Omental fat pad (tissue), 4 donors: ENCODE data around the gene MLST8. TPM values are rescaled to one million over a fixed set of nuclear protein-coding genes. Genes with fewer than 3 reads are reported as not detected.

Experiments used
- ATAC-seq: fragments of 150-250 bp; one replicate; pipeline ENCODE4 v1.9.1; 2016; ENCODE audit warnings: mild to moderate bottlenecking, moderate library complexity; ENCODE audit not compliant: low FRiP score
- DNase-seq: peaks from one replicate; pipeline ENCODE4 v3.0.0-alpha.2; 2019; ENCODE audit warnings: low spot score
- CTCF ChIP-seq, 3 donors: fragments of 450-650 bp; IDR thresholded peaks; one replicate each; pipeline ENCODE4 v1.5.1; 2016 to 2017; ENCODE audit warnings: antibody characterized with exemption in 3 of 3, mild to moderate bottlenecking in 3 of 3, moderate library complexity in 2 of 3
- total RNA-seq, 4 donors: library from RNA; depleted of rRNA; stranded (reverse); fragments of >200 nt; gene quantifications; one replicate each; pipeline ENCODE4 v1.1.0, GENCODE V29; 2016

MLST8 gene
- total RNA-seq, 4 donors from 2014 or later: 29.8 to 44.6 (median 34.6) TPM

GRCh38 chr16:2167068-2167638 is 38.1 kb upstream of the MLST8 start:
- ATAC-seq (no peak), DNase-seq (no peak)
- TF ChIP-seq CTCF (IDR thresholded peaks at IDR 0.05): no peak

- peak; percentile 20 for ATAC-seq
- TF ChIP-seq CTCF (IDR thresholded peaks at IDR 0.05): no peak
- DNase-seq: no peak
Measured at GRCh38 chr16:2170080-2170479, 35.2 kb upstream of the MLST8 start.

GRCh38 chr16:2170587-2171435 is 34.4 kb upstream of the MLST8 start:
- ATAC-seq (no peak), DNase-seq (no peak)
- TF ChIP-seq CTCF (IDR thresholded peaks at IDR 0.05): no peak

GRCh38 chr16:2171601-2172178 is 33.6 kb upstream of the MLST8 start:
- DNase-seq (no peak), ATAC-seq (no peak)
- no peak for TF ChIP-seq CTCF (IDR thresholded peaks at IDR 0.05)

- TF ChIP-seq CTCF (IDR thresholded peaks at IDR 0.05): no peak
- DNase-seq: no peak
- ATAC-seq: no peak
Measured at GRCh38 chr16:2172688-2173335, 32.4 kb upstream of the MLST8 start.

GRCh38 chr16:2173366-2173765 is 31.9 kb upstream of the MLST8 start:
- no peak for DNase-seq
- TF ChIP-seq CTCF (IDR thresholded peaks at IDR 0.05): no peak
- ATAC-seq: no peak
